Measurements from ENCODE around the gene PARVA.

- TF ChIP-seq CTCF (IDR thresholded peaks at IDR 0.05) = no peak
- no peak for TF ChIP-seq POLR2A (IDR thresholded peaks at IDR 0.05)
- TF ChIP-seq EP300 (IDR thresholded peaks at IDR 0.05) = no peak
- TF ChIP-seq POLR2AphosphoS5 (IDR thresholded peaks at IDR 0.05) = no peak
Measured at GRCh38 chr11:12343526-12343925, 33.8 kb upstream of the PARVA start.

All from stomach (tissue), 4 donors.